Stimulated activated CD4-positive, alpha-beta T cell treated with anti-CD3 and anti-CD28 coated beads, TNF-alpha, amount 100 ng/mL, for 48 hours (primary cell): Measurements from ENCODE around the gene ORMDL2.
A peak's percentile ranks its signal among the peaks of the same experiment; 100 is the strongest.

Experiments
- DNase-seq, 3 donors: peaks; one replicate each; pipeline ENCODE4 v3.0.0-alpha.2; 2020; ENCODE audit warnings: low read depth in 3 of 3

The ORMDL2 gene

GRCh38 chr12:55817345-55818139 lies at the start of gene ORMDL2, which contains the start of gene SARNP:
Gene ORMDL2 (plus strand): TSS chr12:55818041. CDS start chr12:55819000, 959 bp downstream.
Gene SARNP (minus strand): TSS chr12:55817724. CDS start chr12:55817701, 23 bp downstream.
- DNase-seq, result peak; percentile 89 to 97 (median 89)

DNA sequence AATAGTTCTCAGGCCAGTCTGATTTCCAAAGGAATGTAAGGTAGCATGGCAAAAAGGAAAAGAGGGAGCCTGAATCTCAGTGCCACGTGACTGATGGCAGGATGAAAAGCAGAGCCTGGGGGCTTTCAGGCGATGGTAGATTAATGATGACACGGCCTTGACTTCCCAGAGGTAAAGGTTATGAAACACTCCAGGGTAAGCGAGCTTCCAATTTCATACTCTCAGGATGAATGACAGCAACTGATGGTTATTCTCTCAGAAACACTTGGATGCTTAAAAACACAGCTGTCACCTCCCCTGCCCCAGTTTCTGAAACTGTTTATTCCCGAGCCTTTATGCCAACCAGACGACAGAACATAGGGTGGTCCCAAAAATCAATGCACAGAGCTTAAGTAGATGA lies 46.1 kb upstream of the ORMDL2 start:
- no peak for DNase-seq

GRCh38 chr12:55777856-55778255 lies 40.0 kb upstream of the ORMDL2 start:
- no peak for DNase-seq

DNA sequence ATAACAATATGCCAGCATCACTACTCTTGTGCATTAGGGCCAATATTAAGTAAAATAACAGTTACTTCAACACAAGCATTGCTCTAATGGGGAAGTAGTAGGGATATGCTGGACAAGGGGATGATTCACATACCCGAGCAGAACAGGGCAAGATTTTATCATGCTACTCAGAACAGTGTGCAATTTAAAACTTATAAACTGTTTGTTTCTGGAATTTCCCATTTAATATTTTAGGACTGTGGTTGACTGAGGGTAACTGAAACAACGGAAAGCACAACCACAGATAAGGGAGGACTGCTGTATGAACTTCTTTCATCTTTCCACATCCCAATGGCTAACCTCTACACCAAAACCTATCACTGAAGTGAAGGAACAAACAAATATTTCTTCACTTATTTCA lies 37.2 kb upstream of the ORMDL2 start:
- DNase-seq, result no peak

DNA sequence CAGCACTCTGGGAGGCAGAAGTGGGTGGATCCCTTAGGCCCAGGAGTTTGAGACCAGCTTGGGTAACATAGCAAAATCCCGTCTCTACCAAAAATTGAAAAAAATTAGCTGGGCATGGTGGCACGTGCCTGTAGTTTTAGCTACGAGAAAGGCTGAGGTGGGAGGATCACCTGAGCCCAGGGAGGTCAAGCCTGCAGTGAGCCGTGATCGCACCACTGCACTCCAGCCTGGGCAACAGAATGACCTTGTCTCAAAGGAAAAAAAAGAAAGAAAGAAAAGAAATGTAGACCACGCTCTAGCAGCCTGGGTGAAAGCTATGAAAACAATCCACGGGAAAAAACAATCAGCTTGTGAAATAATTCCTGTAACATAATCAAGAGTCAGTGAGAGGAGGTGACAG lies 29.3 kb upstream of the ORMDL2 start:
- no peak for DNase-seq

DNA sequence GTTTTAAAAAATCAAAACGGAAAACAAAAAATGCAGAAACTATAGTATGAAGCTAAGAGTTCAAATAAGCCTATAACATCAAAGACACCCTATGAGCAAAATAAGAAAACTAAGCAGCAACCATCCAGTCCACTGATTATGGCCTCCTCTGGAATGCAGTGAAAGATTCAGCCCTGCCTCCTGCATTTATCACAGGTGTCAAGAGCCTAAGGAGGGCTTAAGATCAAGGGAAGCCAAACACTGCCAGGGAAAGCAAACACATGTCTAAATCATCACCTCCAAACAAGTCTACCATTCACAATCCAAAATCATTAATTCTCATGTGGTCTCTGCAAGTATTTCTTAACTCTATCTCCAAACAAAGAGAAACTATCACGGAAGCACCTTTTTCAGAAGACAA lies 28.7 kb upstream of the ORMDL2 start:
- DNase-seq, result no peak

DNA sequence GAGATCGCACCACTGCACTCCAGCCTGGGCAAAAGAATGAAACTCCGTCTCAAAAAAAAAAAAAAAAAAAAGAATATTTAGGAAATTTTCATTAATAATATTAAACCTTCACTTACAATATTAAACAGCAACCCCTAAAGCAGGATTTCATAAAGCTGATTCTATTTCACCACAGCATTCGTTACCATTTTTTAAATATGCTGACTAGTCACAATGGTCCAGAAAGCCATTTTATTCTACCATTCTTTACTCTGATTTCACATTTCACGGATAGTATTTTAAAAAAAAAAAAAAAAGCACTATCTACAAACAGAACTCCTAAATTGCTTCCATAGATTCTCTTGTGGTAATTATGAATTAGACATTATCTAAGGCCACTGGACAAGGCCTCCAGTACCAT lies 27.9 kb upstream of the ORMDL2 start:
- DNase-seq, result no peak

DNA sequence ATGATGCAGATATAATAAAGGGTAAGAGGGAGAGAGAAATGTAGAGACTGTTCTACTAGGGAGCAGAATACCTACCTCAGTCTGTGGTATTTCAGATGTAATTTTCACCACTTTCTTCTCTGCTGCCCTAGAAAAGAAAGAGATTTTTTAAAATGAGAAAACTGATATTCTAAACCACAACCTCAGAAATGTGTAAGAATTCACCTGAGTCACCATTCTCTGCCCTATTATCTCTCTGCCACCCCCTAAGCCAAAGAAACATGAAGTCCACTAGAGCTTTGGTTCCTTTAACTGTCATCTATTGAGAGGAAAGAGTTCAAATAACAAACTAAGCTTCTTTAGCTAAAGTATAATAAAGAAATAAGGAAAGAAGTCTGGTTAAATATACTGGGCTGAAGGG lies 21.9 kb upstream of the ORMDL2 start:
- no peak for DNase-seq

DNA sequence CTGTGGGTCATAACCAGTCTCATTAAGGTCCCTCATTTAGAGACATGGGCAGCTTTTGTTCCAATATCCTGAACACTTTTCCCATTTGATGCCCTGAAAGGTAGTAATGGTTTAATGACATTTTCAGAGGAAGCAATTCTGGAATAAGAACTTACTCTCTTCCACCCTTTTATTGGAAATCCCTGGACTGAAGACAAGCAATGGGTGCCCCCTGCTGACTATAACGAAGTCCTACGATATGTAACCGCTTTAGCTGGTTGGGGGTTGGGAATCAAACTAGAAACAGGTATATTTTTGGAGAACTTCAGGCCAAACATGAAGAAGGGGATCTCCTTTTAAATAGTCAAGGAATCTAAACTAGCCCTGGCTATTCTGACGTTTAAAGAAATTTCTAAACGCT lies 20.8 kb upstream of the ORMDL2 start:
- DNase-seq, result no peak

DNA sequence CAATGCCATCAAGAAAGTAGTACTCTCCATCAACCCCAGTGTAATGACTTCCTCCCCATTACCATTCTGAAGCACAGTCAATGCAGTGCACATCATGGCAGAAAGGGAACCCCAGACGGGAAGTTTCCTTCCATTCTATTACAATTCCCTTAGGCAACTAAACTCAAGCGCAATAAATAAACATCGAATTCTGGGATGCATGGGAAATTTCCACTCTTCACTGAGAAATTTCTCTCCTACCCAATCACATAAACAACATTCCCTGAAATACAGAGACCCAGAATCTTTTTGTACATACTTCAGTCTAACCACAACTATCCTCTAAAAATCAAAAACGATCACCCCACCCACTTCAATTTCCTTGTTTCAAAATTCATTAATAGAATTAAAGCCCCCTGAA lies 20.3 kb upstream of the ORMDL2 start:
- DNase-seq, result no peak

DNA sequence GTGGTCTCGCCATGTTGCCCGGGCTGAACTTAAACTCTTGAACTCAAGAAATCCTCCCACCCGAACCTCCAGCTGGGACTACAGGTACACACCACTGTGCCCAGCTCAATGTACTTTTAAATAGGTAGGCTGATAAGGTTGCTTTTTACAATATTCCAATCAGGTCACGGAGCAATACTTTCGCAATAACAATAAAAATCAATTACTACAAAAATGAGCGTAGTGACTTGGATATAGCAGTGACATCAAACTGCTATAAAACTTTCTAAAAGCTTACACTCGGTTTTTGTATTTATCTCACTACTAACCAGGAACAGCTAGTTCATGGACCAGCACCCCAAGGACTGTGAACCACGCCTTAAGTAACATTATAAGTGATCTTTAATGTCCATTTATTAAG lies 10.9 kb upstream of the ORMDL2 start:
- DNase-seq, result no peak

GRCh38 chr12:55809274-55809673 lies 8.6 kb upstream of the ORMDL2 start:
- DNase-seq, result no peak

DNA sequence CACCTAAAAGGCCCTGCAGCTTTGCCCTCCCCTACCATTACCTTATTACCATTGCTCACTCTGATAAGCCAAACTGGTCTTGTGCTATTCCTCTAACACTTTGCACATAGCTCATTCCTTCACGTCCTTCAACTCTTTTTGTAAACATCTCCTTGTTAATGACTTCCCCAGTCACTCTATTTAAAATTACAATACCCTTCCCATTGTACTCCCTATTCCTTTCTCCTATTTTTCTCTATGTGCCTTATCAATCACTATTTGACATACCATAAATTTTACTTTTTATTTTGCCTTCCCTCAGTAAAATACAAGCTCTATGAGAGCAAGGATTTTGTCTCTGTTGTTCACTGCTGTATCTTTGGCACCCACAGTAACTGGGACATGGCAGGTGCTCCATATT lies 5.8 kb upstream of the ORMDL2 start:
- no peak for DNase-seq

- DNase-seq, result no peak
These were observed 3.6 kb upstream of the ORMDL2 start for GRCh38 chr12:55814257-55814656.

DNA sequence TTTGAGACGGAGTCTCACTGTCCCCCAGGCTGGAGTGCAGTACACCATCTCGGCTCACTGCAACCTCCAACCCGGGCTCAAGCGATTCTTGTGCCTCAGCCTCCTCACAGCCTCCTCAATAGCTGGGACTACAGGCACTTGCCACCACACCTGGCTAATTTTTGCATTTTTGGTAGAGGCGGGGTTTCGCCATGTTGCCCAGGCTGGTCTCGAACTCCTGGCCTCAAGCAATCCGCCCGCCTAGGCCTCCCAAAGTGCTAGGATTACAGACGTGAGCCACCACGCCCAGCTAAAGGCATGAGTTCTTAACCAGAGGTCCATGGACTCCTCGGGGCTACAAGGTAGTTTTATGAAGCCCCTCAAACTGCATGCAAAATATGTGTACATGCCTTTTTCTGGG lies 2.4 kb upstream of the ORMDL2 start:
- DNase-seq, result no peak

DNA sequence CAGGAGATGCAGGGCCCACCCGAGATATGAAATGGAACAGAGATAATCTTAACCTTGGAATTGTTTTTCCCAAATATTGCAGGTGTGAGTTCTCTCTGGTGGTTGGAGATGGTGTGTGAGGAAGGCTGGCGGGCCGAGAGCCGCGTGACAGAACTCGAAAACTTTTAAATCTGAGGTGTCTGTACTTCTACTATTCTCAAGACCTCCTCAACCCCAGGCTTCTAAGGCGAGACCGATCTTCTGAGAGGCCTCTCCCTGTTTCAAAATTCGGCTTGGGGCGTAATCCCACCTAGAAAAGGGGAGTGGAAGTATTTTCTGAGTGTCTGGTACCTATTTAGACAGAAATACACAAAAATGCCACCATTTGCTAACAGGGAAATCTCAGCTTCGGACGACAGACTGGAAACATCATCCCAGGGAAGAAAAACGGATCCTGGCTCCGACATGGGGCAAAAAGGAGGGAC lies 928 bp upstream of the ORMDL2 start:
- no peak for DNase-seq

GRCh38 chr12:55818140-55818728 lies 393 bp downstream of the ORMDL2 start:
- DNase-seq, result no peak

DNA sequence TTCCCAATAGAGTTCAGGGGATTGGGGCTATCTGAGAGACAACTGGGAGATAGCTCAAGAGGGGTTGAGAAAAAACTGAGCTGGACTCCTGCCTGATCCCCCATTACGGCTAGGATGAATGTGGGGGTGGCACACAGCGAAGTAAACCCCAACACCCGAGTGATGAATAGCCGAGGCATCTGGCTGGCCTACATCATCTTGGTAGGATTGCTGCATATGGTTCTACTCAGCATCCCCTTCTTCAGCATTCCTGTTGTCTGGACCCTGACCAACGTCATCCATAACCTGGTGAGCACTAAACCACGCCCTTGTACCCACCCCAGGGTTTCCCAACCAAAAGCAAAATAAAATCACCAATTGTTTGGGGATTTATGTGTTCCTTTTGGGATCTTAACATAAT lies 1.0 kb downstream of the ORMDL2 start:
- no peak for DNase-seq

DNA sequence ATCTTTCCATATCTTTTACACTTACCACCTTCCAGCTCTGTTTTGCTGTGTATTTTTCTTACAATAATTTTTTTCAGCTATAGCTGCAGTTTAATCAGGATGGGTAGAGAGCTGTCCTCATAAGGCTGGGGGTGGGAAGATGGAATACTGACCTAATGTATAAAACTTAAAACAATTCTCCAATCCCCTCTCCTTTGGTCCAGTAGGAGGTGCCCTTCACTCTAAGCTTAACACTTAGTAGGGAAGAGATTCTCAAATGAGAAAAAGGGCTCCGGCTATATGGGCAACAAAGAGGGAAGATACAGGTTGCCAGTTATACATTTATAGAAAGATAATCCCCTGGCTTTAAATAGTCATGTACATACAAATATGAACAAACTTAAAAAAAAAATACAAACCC lies 2.8 kb downstream of the ORMDL2 start:
- no peak for DNase-seq

DNA sequence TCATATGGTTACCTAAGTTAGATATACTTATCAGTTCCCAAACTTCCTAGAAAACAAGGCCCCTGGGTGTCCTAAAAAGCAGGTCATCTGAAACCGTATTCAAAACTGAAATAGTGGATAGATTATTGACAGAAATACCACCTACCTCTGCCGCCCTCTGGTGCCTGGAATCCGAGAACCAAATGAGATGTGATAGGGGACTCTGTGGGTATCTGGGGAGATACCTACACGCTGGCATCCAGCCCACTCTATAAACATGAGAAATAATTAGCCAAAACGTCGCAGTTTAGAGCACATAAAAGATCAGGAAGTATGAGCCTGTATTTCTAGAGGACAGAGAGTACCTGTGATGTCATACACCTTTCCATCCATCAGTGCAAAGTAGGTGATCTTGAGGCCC lies 4.4 kb downstream of the ORMDL2 start:
- DNase-seq, result no peak

GRCh38 chr12:55823419-55823818 lies 5.6 kb downstream of the ORMDL2 start:
- DNase-seq, result no peak

DNA sequence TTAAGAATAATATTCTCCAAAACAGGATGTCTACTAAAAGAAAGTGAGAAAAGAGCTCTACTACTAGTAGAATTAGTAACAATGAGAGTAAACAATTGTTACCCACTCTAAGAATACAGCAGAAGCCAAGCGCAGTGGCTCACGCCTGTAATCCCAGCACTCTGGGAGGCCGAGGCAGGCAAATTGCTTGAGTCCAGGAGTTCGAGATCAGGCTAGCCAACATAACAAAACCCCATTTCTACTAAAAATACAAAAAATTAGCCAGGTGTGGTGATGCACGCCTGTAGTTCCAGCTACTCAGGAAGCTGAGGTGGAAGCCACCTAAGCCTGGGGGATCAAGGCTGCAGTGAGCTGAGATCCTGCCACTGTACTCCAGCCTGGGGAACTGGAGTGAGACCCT lies 6.9 kb downstream of the ORMDL2 start:
- no peak for DNase-seq

DNA sequence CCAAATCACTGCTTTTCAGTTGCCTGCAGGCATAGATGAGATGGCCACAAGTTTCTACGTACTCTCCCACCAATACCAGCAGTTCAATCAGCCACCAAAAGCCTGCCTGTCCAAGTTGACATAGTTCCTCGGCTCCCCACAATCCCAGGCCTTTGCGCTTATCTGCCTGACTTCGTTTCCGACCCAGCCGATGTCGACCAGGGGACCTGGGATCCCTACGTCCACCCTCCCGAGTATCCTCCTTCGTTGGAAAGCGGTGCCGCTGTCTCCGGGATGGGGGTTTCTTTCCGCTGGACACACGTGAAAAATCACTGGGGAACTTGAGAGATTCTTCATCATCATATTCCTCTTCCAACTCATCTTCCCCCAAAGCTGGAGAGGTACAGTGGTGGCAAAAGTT lies 10.0 kb downstream of the ORMDL2 start:
- no peak for DNase-seq

DNA sequence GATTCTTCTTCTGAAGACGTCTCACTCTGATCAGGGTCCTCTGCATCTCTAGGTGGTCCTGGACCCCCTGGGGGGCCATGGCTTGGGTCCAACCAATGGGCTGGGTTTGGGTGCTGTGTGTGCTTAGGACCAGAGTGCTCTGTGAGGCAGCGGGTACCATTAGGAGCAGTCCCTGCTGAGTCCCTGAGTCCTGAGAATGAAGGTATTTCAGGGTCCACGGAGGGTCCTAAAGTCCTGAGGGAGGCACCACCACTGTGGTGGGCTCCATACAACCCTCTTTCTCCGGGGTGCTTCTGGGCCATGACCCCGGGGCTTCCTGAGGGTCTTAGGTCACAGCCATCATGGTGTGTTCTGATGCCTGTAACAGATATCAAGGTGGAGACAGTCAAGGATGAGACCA lies 10.5 kb downstream of the ORMDL2 start:
- no peak for DNase-seq
